Natural killer cell (primary cell): ENCODE data around the gene USP34. TPM values are rescaled to one million over a fixed set of nuclear protein-coding genes. Genes with fewer than 3 reads are reported as not detected.

ENCODE experiments used
- ATAC-seq, 3 donors: fragments of 150-1000 bp in 2 of 3; fragments of 200-7000 bp in 1 of 3; cut with Tn5 transposase; 1 replicate in 1 of 3; 2 replicates in 2 of 3; pipeline ENCODE4 v1.10.0; 2021; ENCODE audit warnings: mild to moderate bottlenecking in 2 of 3, moderate library complexity in 2 of 3
- DNase-seq, 2 donors: peaks; one replicate each; pipeline versions ENCODE4 v3.0.0 to v3.0.0-alpha.2; 2013 to 2021; ENCODE audit warnings: mixed read lengths in 1 of 2
- H3K27ac ChIP-seq: one replicate; pipeline ENCODE4 v1.5.1; 2013; ENCODE audit warnings: mild to moderate bottlenecking, low read length
- H3K27me3 ChIP-seq: one replicate; pipeline ENCODE4 v1.6.1; 2013; ENCODE audit warnings: low read length; ENCODE audit not compliant: control insufficient read depth, insufficient read depth
- H3K36me3 ChIP-seq: one replicate; pipeline ENCODE4 v1.6.1; 2013; ENCODE audit warnings: low read length; ENCODE audit not compliant: control insufficient read depth, insufficient read depth
- H3K4me1 ChIP-seq: one replicate; pipeline ENCODE4 v1.6.1; 2013; ENCODE audit warnings: low read length; ENCODE audit not compliant: control insufficient read depth, insufficient read depth
- H3K4me3 ChIP-seq: one replicate; pipeline ENCODE4 v1.5.1; 2013; ENCODE audit warnings: low read length
- H3K9me3 ChIP-seq: one replicate; pipeline ENCODE4 v1.6.1; 2013; ENCODE audit warnings: low read length; ENCODE audit not compliant: control insufficient read depth, insufficient read depth
- H3K27ac Mint-ChIP-seq, 2 donors: one replicate each; pipeline ENCODE4 v1.8.0; 2022; ENCODE audit warnings: mild to moderate bottlenecking in 2 of 2, mixed read lengths in 2 of 2, moderate library complexity in 1 of 2
- H3K27me3 Mint-ChIP-seq, 2 donors: one replicate each; pipeline ENCODE4 v1.8.0; 2022; ENCODE audit warnings: low read depth in 2 of 2, mixed read lengths in 2 of 2
- H3K36me3 Mint-ChIP-seq: one replicate; pipeline ENCODE4 v1.8.0; 2022; ENCODE audit warnings: mixed read lengths
- H3K4me1 Mint-ChIP-seq, 2 donors: one replicate each; pipeline ENCODE4 v1.8.0; 2022; ENCODE audit warnings: mixed read lengths in 2 of 2
- H3K4me3 Mint-ChIP-seq: one replicate; pipeline ENCODE4 v1.8.0; 2022; ENCODE audit warnings: mild to moderate bottlenecking, moderate library complexity, mixed read lengths
- H3K9me3 Mint-ChIP-seq, 2 donors: one replicate each; pipeline ENCODE4 v1.8.0; 2022; ENCODE audit warnings: mixed read lengths in 2 of 2
- CTCF ChIP-seq: fragments of 200-600 bp; IDR thresholded peaks from one replicate; pipeline ENCODE4 v1.8.0; 2022; ENCODE audit warnings: antibody characterized with exemption
- WGBS: methylation state at CpG from one replicate; pipeline ENCODE4 v1.1.7; 2013; ENCODE audit warnings: missing lambda C conversion rate; ENCODE audit not compliant: insufficient coverage; 5-methylcytosine and 5-hydroxymethylcytosine counted together
- intact Hi-C: fragments of 100-400 bp; cut with micrococcal nuclease; formaldehyde crosslinking; loops from one replicate; pipeline ENCODE4 v1.14.2; 2022
- total RNA-seq, 4 donors: library from RNA; stranded (reverse); fragments of 120-200 nt in 1 of 4; gene quantifications; one replicate each; pipeline versions ENCODE4 v1.2.3 to v1.2.4, GENCODE V29; 2013 to 2022

USP34 gene
- total RNA-seq, 3 donors from 2014 or later (not counting 1 experiment from before 2014, with no cell fraction given) = 184 to 204 (median 199) TPM

DNA sequence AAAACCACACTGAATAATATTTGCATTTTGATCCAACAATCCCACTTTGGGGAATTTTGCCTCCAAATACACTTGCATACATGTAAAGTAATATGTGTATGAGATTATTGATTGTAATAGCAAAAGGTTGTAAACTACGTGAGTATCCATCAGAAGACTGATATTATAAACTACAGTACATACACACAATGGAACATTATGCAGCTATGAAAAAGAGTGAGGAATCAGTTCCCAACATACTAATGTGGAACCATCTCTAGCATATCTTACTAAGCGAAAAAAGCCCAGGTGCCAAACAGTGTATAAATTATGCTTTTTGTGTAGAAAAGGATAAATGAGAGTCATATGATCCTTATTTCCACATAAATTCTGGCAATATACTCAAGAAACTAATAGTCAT is 324.9 kb downstream of the USP34 start:
- WGBS = no CpG with 5 or more reads among the region's 2 CpGs
- Histone ChIP-seq H3K27me3 (no peaks in the 10 kb centered on the region), H3K36me3 (peaks cover 11% of the 10 kb centered on the region), H3K4me1 (peaks cover 13% of the 10 kb centered on the region), H3K9me3 (no peaks in the 10 kb centered on the region), H3K4me3 (no peak overlapping the region), H3K27ac (no peak overlapping the region)
- Mint-ChIP-seq H3K4me1 (peaks cover 10 to 11% of the 10 kb centered on the region in 2 donors), H3K9me3 (no peaks in the 10 kb centered on the region), H3K4me3 (peak overlapping the region; percentile 95), H3K27ac (peak overlapping the region; percentile 94 to 96), H3K27me3 (no peaks in the 10 kb centered on the region), H3K36me3 (peaks cover 6% of the 10 kb centered on the region)
- DNase-seq (no peak), ATAC-seq (no peak)
- intact Hi-C loops = loop anchor here (2.0 kb wide), 1 partner anchor 31 kb away; no protein-coding TSS in a partner anchor
- TF ChIP-seq CTCF = no peak

GRCh38 chr2:61144697-61145268 is 326.1 kb downstream of the USP34 start:
- intact Hi-C loops = loop anchor here (2.0 kb wide), 1 partner anchor 32 kb away; no protein-coding TSS in a partner anchor

DNA sequence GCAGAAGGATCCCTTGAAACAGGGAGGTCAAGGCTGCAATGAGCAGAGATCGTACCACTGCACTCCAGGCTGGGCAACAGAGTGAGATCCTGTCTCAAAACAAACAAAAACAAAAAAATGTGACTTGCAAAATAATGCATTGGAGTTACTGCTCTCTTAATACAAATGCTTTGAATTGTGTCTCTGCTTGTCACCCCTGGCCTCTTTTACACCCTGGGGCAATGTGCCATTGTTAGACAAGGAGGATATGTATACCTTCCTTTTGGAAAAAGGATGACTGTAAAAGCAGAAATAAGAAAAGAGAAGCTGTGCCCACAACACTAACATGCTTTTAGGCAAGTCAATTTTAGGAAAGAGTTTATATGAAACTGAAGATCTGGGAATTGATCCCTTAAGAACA is 329.7 kb downstream of the USP34 start:
- H3K27me3 Mint-ChIP-seq = no peaks in the 10 kb centered on the region
- no peaks in the 10 kb centered on the region for H3K9me3 Mint-ChIP-seq
- Histone ChIP-seq H3K27ac (no peak overlapping the region), H3K27me3 (no peaks in the 10 kb centered on the region), H3K4me3 (no peak overlapping the region), H3K4me1 (peaks cover 13% of the 10 kb centered on the region), H3K9me3 (no peaks in the 10 kb centered on the region), H3K36me3 (no peaks in the 10 kb centered on the region)
- DNase-seq = no peak
- WGBS = 100% methylated on average over 1 of the region's 1 CpG
- no peak for ATAC-seq
- no peak for TF ChIP-seq CTCF
- intact Hi-C loops = no loop called here
- H3K4me1 Mint-ChIP-seq = peaks cover 6% of the 10 kb centered on the region in 2 donors
- H3K27ac Mint-ChIP-seq = peak overlapping the region in 1 of 2 donors; percentile 32
- no peak overlapping the region for H3K4me3 Mint-ChIP-seq
- no peaks in the 10 kb centered on the region for H3K36me3 Mint-ChIP-seq

More at GRCh38 chr2:61144697-61145268, 326.1 kb downstream of the USP34 start:
- Histone ChIP-seq H3K27me3 (no peaks in the 10 kb centered on the region), H3K9me3 (no peaks in the 10 kb centered on the region), H3K27ac (peak overlapping the region; percentile 76), H3K4me3 (peak overlapping the region; percentile 65), H3K4me1 (peaks cover 13% of the 10 kb centered on the region), H3K36me3 (peaks cover 7% of the 10 kb centered on the region)
- H3K27me3 Mint-ChIP-seq = no peaks in the 10 kb centered on the region
- TF ChIP-seq CTCF = no peak
- H3K27ac Mint-ChIP-seq = peak overlapping the region; percentile 94 to 96
- peak overlapping the region; percentile 95 for H3K4me3 Mint-ChIP-seq
- H3K9me3 Mint-ChIP-seq = no peaks in the 10 kb centered on the region
- DNase-seq = peak; percentile 84 to 99
- ATAC-seq = peak; percentile 85 to 96 (median 93)
- 4% methylated on average over 28 of the region's 31 CpGs for WGBS
- H3K4me1 Mint-ChIP-seq = peaks cover 6% of the 10 kb centered on the region in 2 donors
- no peaks in the 10 kb centered on the region for H3K36me3 Mint-ChIP-seq

GRCh38 chr2:61138859-61139258 is 332.0 kb downstream of the USP34 start:
- Histone ChIP-seq H3K4me1 (no peaks in the 10 kb centered on the region), H3K36me3 (no peaks in the 10 kb centered on the region), H3K27me3 (no peaks in the 10 kb centered on the region), H3K9me3 (no peaks in the 10 kb centered on the region), H3K4me3 (no peak overlapping the region), H3K27ac (no peak overlapping the region)
- WGBS = 95% methylated on average over 4 of the region's 4 CpGs
- no peak for DNase-seq
- no peak for TF ChIP-seq CTCF
- Mint-ChIP-seq H3K4me1 (peaks cover 0 to 4% of the 10 kb centered on the region in 2 donors), H3K36me3 (no peaks in the 10 kb centered on the region), H3K9me3 (no peaks in the 10 kb centered on the region), H3K27ac (no peak overlapping the region), H3K27me3 (no peaks in the 10 kb centered on the region), H3K4me3 (no peak overlapping the region)
- no peak for ATAC-seq
- intact Hi-C loops = no loop called here
